GM12874 (cell line): ENCODE measurements around the gene OR10D3.

Experiments used
- TF ChIP-seq, protein P1 (sequence below): IDR thresholded peaks from 2 replicates; pipeline ENCODE4 v1.5.1; 2011; ENCODE audit warnings: low read depth, mild to moderate bottlenecking, control low read depth, low read length, moderate library complexity; ENCODE audit not compliant: insufficient read depth

Gene OR10D3

GRCh38 chr11:124183068-124183467 is at the start of gene OR10D3:
Gene OR10D3, plus strand, starts transcription at chr11:124183345. Its CDS starts 1,925 bp downstream, at chr11:124185270.
- TF ChIP-seq, protein P1, sequence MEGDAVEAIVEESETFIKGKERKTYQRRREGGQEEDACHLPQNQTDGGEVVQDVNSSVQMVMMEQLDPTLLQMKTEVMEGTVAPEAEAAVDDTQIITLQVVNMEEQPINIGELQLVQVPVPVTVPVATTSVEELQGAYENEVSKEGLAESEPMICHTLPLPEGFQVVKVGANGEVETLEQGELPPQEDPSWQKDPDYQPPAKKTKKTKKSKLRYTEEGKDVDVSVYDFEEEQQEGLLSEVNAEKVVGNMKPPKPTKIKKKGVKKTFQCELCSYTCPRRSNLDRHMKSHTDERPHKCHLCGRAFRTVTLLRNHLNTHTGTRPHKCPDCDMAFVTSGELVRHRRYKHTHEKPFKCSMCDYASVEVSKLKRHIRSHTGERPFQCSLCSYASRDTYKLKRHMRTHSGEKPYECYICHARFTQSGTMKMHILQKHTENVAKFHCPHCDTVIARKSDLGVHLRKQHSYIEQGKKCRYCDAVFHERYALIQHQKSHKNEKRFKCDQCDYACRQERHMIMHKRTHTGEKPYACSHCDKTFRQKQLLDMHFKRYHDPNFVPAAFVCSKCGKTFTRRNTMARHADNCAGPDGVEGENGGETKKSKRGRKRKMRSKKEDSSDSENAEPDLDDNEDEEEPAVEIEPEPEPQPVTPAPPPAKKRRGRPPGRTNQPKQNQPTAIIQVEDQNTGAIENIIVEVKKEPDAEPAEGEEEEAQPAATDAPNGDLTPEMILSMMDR: no peak

DNA sequence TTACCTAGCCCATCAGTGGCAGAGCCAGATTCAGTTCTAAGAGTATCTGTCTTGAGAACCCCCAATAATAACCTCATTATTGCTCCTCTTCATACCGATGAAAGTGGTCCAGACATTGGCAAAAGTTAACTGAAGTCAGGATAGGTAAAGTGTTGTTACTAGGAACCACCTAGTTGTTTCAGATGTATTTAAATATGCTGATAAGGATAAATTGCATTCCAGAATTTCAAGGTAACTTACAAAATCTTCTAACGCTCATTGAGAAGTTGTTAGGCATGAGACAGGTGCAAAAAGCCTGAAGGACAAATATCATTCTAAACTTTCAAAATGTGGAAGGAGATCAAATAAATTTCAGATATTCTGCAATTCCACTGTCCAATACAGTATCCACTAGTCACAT is 40.1 kb upstream of the OR10D3 start:
- TF ChIP-seq, protein P1: no peak

GRCh38 chr11:124147951-124148350 is 35.2 kb upstream of the OR10D3 start:
- TF ChIP-seq, protein P1: no peak

- TF ChIP-seq, protein P1: no peak
Observed at GRCh38 chr11:124150684-124151083, 32.5 kb upstream of the OR10D3 start.

DNA sequence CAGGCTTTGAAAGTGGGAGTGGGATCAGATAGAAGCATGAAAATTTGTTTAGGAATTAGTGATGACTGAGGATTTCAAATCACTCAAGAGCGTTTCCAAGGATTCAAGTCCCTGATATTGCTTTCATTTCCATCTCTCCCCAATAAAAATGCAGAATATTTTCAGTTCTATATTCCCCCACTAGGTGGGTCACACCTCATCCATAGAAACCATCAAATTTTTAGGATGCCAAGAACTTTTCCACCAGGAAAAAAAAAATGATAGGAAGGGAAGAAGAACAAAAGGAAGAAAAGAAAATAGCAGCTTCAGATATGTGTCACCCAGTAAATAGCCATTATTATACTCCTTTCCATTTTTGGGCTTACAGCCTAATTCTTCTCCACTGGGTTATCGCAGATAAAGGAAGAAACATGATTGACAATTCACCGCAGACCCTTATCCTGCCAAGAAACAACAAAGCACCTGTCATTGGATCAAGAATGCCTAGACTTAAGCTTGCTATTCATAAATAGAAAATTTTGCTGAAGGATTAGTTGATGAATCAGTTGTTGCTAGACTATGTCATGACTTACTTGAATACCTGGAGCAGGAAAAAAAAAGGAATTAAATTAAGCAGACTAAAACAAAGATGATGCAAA is 30.3 kb upstream of the OR10D3 start:
- TF ChIP-seq, protein P1: no peak

GRCh38 chr11:124153821-124154220 is 29.3 kb upstream of the OR10D3 start:
- TF ChIP-seq, protein P1: no peak

DNA sequence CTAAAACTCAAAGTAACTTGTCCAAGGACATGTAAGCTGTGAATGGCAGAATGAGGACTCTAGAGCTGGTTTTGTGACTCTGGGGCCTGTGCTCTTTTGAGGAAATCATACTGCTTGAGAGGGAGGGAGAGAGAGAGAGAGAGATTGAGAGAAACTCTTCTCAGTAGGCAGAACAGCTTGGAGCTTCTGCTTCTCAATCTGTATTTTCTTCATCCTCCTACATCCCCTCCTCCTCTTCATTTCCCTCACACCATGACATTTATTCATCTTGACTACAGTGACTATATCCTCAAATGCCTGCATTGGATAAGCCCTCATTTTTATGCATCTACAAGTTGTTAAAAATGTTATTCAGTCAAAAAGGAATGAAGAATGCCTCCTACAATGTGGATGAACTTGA is 23.7 kb upstream of the OR10D3 start:
- TF ChIP-seq, protein P1: no peak
